ENCODE results near the gene CASQ2. TPM values are rescaled to one million over a fixed set of nuclear protein-coding genes. Genes with fewer than 3 reads are reported as not detected.
"Not testable (repeated sequence)": the region's sequence is repeated elsewhere in the genome, so short reads cannot be mapped to it uniquely, and the experiment has no call there.

CASQ2 gene
- polyA plus RNA-seq, 12 donors, result 191 to 1,063 (median 826) TPM

DNA sequence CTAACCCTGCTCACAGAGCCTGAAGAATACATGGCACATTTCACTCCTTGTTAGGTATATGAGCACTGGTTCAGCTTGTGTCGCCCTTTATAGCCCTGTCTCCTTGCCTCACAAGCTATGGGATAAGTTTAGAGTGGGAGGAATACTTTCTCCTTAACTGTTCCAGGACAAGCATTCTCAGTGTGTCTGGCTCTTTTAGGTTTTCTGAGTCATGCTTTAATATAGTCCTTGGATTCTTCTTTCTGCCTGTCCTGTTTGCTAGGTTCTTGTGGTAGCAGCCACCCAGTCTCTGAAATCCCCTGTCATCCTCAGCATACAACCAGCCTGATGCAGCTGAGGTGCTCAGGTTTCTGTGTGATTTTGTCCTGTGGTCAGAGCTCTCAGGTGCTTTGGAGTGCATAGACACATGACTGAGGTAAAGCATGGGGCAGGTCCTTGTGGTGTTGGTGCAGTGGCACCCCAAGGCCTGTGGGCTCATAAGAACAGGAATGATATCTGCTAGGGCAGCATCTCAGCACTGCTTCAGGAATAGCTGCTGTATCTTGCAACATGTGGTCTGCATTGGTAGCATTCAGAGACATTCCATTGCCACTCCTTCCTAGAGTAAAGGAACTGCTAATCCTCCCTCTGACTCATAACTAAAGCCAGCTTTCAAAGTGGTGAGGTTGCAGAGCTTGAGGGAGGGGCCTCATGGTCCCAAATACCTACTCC lies 14.2 kb upstream of the CASQ2 start:
- DNase-seq, result no peak

- DNase-seq, result no peak
Measured at GRCh38 chr1:115781851-115782250, 13.3 kb upstream of the CASQ2 start.

GRCh38 chr1:115781343-115781742 lies 12.8 kb upstream of the CASQ2 start:
- DNase-seq, result no peak

GRCh38 chr1:115780655-115781054 lies 12.1 kb upstream of the CASQ2 start:
- DNase-seq, result not testable (repeated sequence)

DNA sequence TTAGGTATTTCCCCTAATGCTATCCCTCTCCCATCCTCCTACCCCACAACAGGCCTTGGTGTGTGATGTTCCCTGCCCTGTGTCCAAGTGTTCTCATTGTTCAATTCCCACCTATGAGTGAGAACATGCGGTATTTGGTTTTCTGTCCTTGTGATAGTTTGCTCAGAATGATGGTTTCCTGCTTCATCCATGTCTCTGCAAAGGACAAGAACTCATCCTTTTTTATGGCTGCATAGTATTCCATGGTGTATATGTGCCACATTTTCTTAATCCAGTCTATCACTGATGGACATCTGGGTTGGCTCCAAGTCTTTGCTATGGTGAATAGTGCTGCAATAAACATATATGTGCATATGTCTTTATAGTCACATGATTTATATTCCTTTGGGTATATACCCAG lies 10.6 kb upstream of the CASQ2 start:
- DNase-seq, result not testable (repeated sequence)

- DNase-seq, result peak; percentile 87
Measured at GRCh38 chr1:115771847-115772457, 3.4 kb upstream of the CASQ2 start.

DNA sequence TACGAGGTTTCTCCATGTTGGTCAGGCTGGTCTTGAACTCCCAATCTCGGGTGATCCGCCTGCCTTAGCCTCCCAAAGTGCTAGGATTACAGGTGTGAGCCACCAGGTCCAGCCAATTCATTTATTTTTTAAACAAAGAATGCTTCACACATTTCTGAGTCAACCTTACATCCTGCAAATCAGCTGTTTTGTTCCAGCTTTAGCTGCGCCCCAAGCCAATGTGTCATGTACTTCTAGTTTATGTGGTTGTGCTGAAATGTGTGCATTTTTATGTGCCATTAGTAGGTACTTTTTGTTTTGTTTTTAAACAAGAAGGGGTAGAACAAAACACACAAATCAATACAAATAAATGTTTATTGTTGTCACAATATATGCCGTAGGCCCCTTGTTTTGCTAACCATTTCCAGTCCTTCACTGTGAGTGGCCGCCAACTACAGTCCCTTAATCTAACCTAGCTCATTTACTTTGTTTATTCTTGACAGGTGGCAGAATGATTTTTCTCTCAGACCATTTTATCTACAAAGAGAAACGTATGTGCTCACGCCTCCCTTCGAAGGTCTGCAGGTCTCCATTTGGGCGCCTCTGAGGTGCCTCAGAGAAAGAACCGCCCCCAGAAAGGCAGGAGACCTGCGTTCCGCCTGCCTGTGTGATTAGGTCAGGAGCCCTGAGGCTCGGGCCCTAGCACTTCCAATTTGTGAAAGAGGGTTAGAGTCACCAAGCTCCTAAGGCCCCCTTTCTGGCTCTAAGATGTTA lies 2.8 kb upstream of the CASQ2 start:
- no peak for DNase-seq

- DNase-seq, result no peak
Measured at GRCh38 chr1:115767403-115767802, 1.1 kb downstream of the CASQ2 start.

GRCh38 chr1:115765091-115765490 lies 3.4 kb downstream of the CASQ2 start:
- DNase-seq, result no peak

DNA sequence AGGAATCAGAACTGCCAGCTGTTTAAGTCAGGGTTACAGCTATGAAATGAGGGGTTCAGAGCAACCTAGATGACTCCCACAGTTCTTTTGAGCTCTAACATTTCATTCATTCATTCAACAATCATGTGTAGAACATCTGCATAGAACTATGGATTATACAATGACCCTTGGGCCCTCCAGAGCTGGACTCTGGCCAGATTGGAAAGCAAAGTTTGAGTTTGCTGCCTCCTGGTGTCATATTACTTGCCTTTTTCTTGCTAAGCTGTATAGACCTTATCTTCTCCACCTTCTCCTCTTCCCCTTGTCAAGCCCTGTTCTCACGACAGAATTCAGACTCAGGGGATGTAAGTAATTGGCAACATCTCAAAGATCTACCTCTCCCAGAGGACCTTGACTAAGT lies 4.0 kb downstream of the CASQ2 start:
- peak; percentile 56 for DNase-seq

GRCh38 chr1:115762779-115763178 lies 5.7 kb downstream of the CASQ2 start:
- no peak for DNase-seq

- DNase-seq, result no peak
Measured at GRCh38 chr1:115761601-115762302, 6.8 kb downstream of the CASQ2 start.

DNA sequence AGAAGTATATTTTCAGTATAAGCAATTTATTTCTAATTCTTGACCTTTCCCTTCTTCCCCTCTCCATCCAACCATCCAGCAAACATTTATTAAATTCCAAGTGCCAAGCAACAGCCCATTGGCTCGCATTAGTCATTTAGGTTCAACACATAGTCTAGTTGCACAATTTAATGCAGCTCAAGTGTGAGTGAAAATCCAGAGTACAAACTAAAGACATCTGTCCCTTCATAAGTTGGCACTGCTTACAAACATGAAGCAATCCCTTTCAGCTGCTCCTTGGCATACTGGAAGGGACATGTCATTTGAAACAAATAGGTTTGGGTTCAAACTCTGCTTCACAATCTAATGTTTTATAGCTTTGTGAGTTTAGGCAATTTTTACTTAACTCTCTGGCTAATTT lies 10.7 kb downstream of the CASQ2 start:
- DNase-seq, result no peak

DNA sequence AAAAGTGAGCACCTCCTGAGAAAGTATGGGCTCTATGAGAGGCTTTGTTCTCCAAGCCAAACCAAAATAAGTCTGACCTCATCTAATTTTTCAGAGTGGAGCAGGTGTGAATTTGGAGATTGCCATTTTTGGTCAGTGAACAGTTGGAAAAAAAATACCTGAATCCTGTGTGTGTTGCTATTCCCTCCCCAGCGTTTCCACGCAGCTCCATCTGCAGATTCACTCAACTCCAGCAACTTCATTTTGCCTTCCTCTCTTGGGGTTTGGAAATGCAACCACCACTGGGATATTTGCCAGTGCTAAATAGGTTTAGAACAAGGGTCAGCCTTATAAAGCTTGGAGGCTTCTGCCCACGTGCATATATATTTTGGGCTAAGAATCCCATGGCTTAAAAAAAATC lies 11.2 kb downstream of the CASQ2 start:
- DNase-seq, result peak; percentile 29

GRCh38 chr1:115755456-115756370 lies 12.8 kb downstream of the CASQ2 start:
- DNase-seq, result no peak

- peak; percentile 41 for DNase-seq
Measured at GRCh38 chr1:115753830-115754229, 14.7 kb downstream of the CASQ2 start.

- DNase-seq, result no peak
Measured at GRCh38 chr1:115753361-115753760, 15.2 kb downstream of the CASQ2 start.

DNA sequence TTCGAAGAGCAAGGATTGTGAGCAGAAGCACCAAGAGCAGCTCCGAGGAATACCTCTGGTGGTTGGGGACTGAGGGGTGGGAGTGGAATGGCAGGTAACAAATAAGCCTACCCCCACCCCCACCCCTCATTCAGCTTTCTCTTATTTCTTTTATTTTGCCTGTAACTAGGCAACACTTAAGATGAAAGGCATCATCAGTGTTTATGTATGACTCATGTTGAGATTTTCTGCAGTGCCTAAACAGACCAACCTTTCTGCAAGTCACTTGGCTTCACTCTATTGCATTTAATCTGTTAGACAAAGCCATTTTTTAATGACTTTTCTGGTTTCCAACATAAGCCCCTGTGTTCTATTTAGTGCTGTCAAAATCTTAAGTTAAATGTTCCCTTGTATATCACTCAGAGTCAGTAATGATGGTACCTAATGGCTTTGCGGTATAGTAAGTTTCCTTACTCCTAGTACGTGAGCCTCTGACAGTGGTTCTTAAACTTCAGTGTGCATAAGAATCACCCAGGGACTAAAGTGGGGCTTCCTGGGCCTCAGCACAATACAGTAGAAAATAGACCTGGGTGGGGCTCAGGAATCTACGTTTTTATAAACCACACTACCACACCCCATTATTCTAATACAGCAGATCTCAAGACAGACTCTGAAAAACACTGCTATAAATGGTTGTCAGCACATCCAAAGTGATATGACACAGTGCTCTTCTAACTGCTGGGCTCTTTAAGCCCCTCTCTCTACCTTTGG lies 19.9 kb downstream of the CASQ2 start:
- DNase-seq, result no peak

DNA sequence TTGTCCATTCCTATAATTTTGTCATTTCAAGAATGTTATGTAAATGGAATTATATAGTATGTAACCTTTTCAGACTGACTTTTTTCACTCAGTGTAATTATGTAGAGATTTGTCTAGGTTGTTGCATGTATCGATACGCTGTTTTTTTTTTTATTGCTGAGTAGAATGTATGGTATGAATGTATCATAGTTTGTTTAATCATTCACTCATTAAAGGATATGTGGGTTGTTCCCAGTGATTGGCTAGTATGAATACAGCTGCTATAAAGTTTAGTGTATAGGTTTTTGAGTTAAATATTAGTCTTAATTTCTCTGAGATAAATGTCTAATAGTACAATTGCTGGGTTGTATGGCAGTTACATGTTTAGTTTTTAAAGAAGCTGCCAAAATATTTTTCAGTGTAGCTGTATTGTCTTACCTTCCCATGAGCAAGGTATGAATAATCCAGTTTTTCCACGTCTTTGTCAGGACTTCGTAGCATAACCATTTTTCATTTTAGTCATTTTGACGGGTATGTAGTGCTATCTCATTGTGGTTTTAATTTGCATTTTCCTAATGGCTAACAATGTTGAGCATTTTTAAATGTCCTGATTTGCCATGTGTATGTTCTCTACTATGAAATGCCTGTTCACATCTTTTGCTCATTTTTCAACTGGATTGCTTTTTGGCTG lies 22.4 kb downstream of the CASQ2 start:
- DNase-seq, result no peak

Measured in muscle of arm (tissue), 12 donors.